MCF 10A (cell line): ENCODE data around the gene CYP4A22. TPM values are rescaled to one million over a fixed set of nuclear protein-coding genes. Genes with fewer than 3 reads are reported as not detected.

Experiments
- BruUV-seq: library from RNA; stranded (reverse); fragments of 400-500 nt; replicated peaks from 2 replicates; lab custom pipeline; 2021; lab: Mats Ljungman, UMichigan
- CTCF ChIA-PET: fragments of 300-600 bp; sonication (Branson Sonifier 250); formaldehyde crosslinking; extraction: SDS; loops from one replicate; lab custom pipeline; 2021; ENCODE audit warnings: antibody characterized with exemption, inconsistent platforms; lab: Yijun Ruan, JAX
- POLR2A ChIA-PET: fragments of 300-600, 350-650 bp; sonication (Branson Sonifier 250); formaldehyde crosslinking; extraction: SDS; loops from one replicate; lab custom pipeline; 2020; ENCODE audit warnings: antibody characterized with exemption, inconsistent platforms; lab: Yijun Ruan, JAX
- DNase-seq: peaks from one replicate; pipeline ENCODE4 v3.0.0-alpha.2; 2018; ENCODE audit not compliant: unreplicated experiment
- H3K27ac Mint-ChIP-seq: one replicate; pipeline ENCODE4 v1.8.0; 2022; ENCODE audit warnings: mild to moderate bottlenecking, low read depth, mixed read lengths; ENCODE audit not compliant: unreplicated experiment
- H3K27me3 Mint-ChIP-seq: one replicate; pipeline ENCODE4 v1.8.0; 2022; ENCODE audit warnings: mixed read lengths; ENCODE audit not compliant: insufficient read depth, unreplicated experiment
- H3K36me3 Mint-ChIP-seq: one replicate; pipeline ENCODE4 v1.8.0; 2022; ENCODE audit warnings: mild to moderate bottlenecking, moderate library complexity, mixed read lengths; ENCODE audit not compliant: insufficient read depth, unreplicated experiment
- H3K4me1 Mint-ChIP-seq: one replicate; pipeline ENCODE4 v1.8.0; 2022; ENCODE audit warnings: mixed read lengths; ENCODE audit not compliant: insufficient read depth, unreplicated experiment
- H3K4me3 Mint-ChIP-seq: one replicate; pipeline ENCODE4 v1.8.0; 2022; ENCODE audit warnings: mild to moderate bottlenecking, moderate library complexity, mixed read lengths; ENCODE audit not compliant: unreplicated experiment
- H3K9me3 Mint-ChIP-seq: one replicate; pipeline ENCODE4 v1.8.0; 2022; ENCODE audit warnings: mixed read lengths; ENCODE audit not compliant: unreplicated experiment
- CTCF ChIP-seq: fragments of 200-600 bp; IDR thresholded peaks from one replicate; pipeline ENCODE4 v1.8.0; 2022; ENCODE audit warnings: antibody characterized with exemption, mild to moderate bottlenecking; ENCODE audit not compliant: unreplicated experiment
- intact Hi-C: fragments of 100-400 bp; cut with micrococcal nuclease; formaldehyde crosslinking; loops from 2 replicates; pipeline ENCODE4 v1.14.1; 2022
- total RNA-seq: library from RNA; stranded (reverse); gene quantifications from 2 replicates; pipeline ENCODE4 v1.2.3, GENCODE V29; 2022

CYP4A22 gene
- total RNA-seq, 1 experiment from 2014 or later = not detected

DNA sequence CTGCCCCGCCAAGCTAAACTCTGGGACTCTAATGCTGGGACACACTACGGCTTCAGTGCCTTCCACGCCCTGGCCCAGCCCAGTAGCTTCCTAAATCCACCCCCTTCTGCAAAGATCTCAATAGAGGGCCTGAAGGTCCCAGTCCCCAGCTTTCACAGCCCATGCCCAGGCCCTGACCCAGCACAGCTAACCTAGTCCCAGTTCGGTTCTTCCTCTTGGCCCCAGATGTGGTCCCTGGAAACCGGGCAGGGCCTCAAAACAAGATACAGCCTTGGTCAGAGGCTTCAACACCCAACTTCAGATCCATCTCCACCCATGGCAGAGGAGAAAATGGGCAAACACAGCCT, 53.2 kb downstream of the CYP4A22 start:
- H3K27ac Mint-ChIP-seq = peak overlapping the region; percentile 92
- intact Hi-C loops = loop anchor here (5.0 kb wide), 2 partner anchors 142 to 232 kb away; partner anchors contain the start of gene CMPK1
- no TSS peak for BruUV-seq
- no peaks in the 10 kb centered on the region for H3K9me3 Mint-ChIP-seq
- H3K27me3 Mint-ChIP-seq = no peaks in the 10 kb centered on the region
- no peak for DNase-seq
- no peak for TF ChIP-seq CTCF
- H3K4me1 Mint-ChIP-seq = peaks cover 33% of the 10 kb centered on the region
- ChIA-PET POLR2A (interaction anchor here (0.6 to 5.1 kb wide), 20 partner anchors 9 to 773 kb away, joined by 3 to 82 read pairs (median 3); partner anchors contain the start of genes CMPK1 and STIL), CTCF (interaction anchor here (0.7 to 6.9 kb wide), 13 partner anchors 8 to 547 kb away, joined by 3 to 212 read pairs (median 7); partner anchors contain the start of gene CMPK1)
- no peaks in the 10 kb centered on the region for H3K36me3 Mint-ChIP-seq
- H3K4me3 Mint-ChIP-seq = peak overlapping the region; percentile 93

- no peak for DNase-seq
- intact Hi-C loops = loop anchor here (5.0 kb wide), 2 partner anchors 141 to 231 kb away; partner anchors contain the start of gene CMPK1
- Mint-ChIP-seq H3K27me3 (no peaks in the 10 kb centered on the region), H3K9me3 (no peaks in the 10 kb centered on the region), H3K4me1 (peaks cover 33% of the 10 kb centered on the region), H3K4me3 (no peak overlapping the region), H3K27ac (peak overlapping the region; percentile 92), H3K36me3 (no peaks in the 10 kb centered on the region)
- no peak for TF ChIP-seq CTCF
- ChIA-PET POLR2A (interaction anchor here (0.7 to 5.1 kb wide), 11 partner anchors 10 to 773 kb away, joined by 3 to 82 read pairs (median 8); partner anchors contain the start of genes CMPK1 and STIL), CTCF (interaction anchor here (0.6 to 6.9 kb wide), 10 partner anchors 10 to 535 kb away, joined by 3 to 212 read pairs (median 12); partner anchors contain the start of gene CMPK1)
- no TSS peak for BruUV-seq
These were observed 53.6 kb downstream of the CYP4A22 start for GRCh38 chr1:47190857-47191256.

DNA sequence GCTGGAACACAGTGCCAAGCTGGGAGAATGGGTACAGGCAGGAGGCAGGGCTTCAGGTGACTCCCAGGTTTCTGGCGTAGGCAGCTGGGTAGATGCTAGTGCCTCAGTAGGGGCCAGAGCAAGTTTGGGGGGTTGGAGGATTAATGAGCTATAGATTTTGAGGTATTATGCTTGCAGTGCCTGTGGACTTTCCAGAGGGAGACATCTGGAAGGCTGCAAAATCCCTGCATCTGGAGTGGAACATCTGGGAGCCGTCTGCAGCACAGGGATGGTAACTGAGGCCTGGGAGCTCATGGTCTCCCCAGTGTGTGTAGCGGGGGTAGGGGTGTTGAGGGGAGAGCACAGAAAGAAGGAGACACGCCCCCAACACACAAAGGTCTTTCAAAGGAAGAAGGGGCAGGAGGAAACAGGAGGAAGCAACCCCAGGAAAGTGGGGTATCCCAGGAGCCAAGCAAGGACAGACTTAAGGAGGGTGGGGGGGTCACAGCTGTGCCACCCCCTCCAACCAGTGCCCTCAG, 54.8 kb downstream of the CYP4A22 start:
- no peaks in the 10 kb centered on the region for H3K36me3 Mint-ChIP-seq
- peak overlapping the region; percentile 75 for H3K27ac Mint-ChIP-seq
- ChIA-PET CTCF (interaction anchor here (0.6 to 6.9 kb wide), 41 partner anchors 10 to 889 kb away, joined by 3 to 212 read pairs (median 5); partner anchors contain the start of genes CMPK1 and STIL), POLR2A (interaction anchor here (0.7 to 5.1 kb wide), 7 partner anchors 9 to 233 kb away, joined by 3 to 82 read pairs (median 4); partner anchors contain the start of gene CMPK1)
- DNase-seq = no peak
- H3K27me3 Mint-ChIP-seq = no peaks in the 10 kb centered on the region
- intact Hi-C loops = loop anchor here (5.0 kb wide), 2 partner anchors 140 to 230 kb away; partner anchors contain the start of gene CMPK1
- H3K4me1 Mint-ChIP-seq = peaks cover 33% of the 10 kb centered on the region
- BruUV-seq = no TSS peak
- peak overlapping the region; percentile 53 for H3K4me3 Mint-ChIP-seq
- H3K9me3 Mint-ChIP-seq = no peaks in the 10 kb centered on the region
- TF ChIP-seq CTCF = no peak
